HG02610 (cell line): ENCODE results near the gene RELT.
"Not testable (repeated sequence)": the region's sequence is repeated elsewhere in the genome, so short reads cannot be mapped to it uniquely, and the experiment has no call there.

Experiments
- ATAC-seq: cut with Tn5 transposase; IDR thresholded peaks from one replicate; pipeline ENCODE4 v1.9.1; 2021; ENCODE audit warnings: mild to moderate bottlenecking, moderate library complexity; ENCODE audit not compliant: unreplicated experiment

The RELT gene

DNA sequence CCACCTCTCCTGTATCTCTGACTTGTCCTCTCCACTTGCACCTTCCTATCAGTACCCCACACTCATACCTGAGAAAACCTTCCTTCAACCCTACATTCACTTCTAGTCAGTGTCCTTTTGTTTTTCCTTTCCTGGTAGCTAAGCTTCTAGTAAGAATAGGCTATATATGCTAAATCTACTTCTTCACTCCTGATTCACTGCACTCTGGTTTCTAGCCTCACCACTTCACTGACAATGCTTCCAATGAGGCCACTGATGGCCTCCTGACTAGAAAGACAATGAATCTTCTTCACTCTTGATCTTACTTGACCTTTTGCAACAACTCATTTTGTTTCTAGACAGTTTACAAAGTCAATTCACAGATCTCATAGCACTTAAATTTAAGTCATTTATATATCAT is 52.0 kb downstream of the RELT start:
- ATAC-seq: no peak

DNA sequence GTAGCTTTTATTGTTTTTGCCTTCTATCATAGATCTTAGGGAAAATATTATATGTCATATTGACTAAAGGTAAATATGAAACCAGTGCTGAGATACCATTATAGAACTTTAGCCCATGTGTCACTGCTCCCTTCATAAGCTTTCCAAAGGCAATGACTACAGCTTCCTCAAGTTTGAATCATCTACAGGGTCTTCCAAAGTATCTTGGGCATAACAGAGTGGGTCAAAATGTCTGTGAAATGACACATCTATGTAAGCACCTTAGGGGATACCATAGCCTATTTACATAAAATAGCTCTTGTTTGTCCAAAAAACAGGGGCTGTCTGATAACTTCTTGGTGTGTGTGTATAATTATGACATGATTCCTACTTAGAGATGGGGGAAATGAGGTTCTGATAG is 52.5 kb downstream of the RELT start:
- ATAC-seq: no peak

DNA sequence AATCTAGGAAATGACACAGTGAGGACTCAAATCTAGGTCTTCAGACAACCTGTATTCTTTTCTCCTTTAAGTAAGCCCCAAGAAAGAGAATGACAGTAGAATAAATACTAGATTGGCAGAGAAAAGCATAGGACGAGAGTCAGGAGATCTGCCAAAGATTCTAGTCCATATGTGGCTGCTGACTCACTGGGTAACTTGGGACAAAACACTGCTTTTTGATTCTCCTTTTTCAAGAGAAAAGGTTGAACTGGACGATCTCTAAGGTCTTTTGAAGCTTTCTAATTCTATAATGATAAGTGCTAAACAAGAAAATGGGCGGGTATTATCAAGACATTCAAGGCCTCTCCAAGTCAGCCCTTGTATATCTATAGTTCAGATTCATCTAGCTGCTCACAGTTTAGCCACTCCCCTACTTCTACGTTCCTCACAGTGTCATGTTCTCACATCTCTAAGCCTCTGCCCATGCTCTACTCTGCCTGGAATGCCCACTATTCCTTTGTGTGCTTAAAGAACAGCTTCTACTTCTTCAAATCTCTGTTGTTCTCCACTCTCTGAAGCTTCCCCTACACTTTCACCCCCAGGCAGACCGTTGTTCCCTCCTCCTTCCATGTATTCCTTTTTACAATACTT is 53.0 kb downstream of the RELT start:
- ATAC-seq: no peak

DNA sequence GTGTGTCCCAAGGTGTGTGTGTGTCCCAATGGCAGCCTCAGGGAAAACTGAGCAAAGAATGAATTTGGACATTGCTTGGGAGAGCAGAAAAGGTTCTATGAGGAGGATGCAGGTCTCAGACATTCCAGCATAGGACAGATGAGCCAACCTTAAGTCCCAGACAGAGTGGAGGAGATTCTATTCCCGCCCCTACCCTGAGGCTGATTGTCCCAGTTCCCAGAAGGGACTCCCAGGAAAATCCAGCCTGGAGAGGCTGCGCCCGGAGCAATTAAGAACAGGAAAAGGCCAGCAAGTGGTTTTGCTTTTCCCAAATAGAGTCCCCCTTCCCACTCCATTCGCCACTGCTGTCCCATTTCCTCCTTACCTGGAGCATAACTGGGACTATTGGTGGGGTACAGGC is 54.1 kb downstream of the RELT start:
- ATAC-seq: no peak

DNA sequence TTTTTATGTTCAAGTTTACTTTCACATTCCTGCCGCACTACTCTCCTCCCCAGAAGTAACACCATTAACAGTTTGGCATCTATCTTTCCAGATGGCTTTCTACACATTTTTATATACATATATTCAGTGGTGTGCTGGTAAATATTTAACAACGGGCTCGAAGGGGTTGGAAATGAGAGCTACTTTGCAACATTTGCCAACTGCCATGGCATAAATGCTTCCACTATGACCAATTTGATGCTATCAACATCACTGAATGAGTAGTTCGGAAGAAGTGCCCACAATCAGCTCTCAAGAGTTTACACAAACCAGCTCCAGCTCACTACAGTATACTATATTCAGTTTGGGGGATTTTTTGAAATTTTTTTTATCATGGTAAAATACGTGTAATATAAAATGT is 55.2 kb downstream of the RELT start:
- ATAC-seq: no peak

DNA sequence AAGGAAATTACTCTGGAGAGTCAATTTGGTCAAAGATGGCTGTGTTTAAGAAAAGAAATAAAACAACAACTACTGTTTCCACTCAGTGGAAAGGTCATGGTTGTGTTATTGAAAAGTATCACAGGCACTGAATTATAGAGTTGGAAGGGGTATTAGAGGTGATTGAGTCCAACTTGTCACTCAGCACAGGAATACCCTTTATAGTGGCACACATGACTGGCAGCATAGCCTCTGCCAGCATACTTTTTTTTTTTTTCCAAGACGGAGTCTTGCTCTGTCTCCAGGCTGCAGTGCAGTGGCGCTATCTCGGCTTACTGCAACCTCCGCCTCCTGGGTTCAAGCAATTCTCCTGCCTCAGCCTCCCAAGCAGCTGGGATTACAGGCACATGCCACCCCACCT is 60.7 kb downstream of the RELT start:
- ATAC-seq: not testable (repeated sequence)

DNA sequence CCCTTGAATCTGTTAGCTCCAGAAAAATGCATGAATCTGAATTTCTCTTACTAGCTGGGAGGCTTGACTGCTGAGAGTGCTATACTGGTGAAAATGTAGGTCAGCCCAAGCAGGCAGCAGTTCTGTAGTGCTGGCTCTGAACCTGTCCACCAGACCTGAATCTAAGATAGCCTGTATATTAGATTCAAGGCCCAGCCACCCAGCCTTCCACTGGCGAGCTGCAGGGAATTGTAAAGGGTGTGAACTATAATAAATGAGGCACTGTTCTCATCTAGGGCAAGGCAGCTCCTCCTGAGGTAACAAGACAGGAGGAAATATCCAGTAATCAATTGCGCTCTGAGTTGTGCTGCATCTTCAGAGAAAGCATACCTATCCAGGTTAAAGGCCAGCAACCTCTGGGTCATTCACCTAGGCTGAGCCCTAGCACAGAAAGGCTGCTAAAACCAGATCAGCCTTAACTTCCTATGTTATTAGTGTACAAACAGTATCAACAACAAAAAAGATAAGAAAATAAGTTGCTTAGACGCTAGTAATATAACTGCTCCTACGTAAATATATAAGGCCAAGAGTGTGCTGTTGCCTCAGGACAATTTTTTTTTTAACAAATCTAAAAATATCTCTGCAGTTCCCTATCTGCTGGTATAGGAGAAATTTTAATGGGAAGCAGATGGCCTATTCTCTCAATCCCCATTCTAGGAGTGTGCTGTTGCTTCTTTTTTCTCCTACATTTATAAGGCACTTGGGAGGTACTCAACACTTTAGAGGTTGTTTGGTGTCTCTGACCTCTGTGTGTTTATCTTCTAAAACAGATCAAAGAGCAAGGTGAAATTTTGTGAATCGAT is 63.0 kb downstream of the RELT start:
- no peak for ATAC-seq

DNA sequence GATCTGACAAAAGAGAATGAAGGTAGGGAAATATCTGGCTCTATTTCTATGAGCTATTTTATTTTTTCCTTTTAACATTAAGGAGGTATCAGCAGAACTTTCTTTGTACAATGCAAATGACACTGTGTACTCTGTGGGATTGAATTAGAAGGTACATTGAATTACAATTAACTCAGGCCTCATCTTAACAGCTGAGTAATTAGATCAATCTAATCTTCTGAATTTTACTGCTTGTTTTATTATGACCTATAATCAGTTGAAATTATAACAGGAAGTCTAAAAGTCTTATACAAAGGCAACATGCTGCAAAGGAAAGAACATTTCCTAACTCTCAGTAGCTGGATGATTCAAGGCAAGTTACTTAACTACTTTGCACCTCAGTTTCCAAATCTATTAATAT is 69.8 kb downstream of the RELT start:
- no peak for ATAC-seq

DNA sequence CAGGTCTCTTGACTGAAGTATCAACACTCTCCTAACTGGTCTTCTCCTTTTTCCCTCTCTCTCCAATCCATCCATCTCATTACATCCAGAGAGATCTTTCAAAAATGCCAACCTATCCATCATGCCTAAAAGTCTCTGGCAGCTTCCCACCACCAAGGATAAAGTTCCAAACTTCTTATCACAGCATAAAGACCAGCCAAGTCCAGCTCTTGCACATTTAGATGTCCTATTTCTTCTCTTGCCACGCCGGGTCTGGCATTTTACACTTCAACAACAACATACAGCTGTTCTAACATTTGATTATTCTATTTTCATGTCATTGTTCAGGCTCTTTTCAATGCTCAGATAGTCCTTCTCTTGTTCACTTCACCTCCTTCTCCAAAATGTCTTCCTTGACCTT is 70.6 kb downstream of the RELT start:
- ATAC-seq: no peak
